SK-N-SH treated with all-trans-retinoic acid at 6 μM for 48 hours (cell line): ENCODE results near the gene NDUFAF2.

Experiments
- ATAC-seq: fragments of 200-7000 bp; cut with Tn5 transposase; 3 replicates; pipeline ENCODE4 v1.9.1; 2020; ENCODE audit warnings: mild to moderate bottlenecking, moderate library complexity
- ARNTL ChIP-seq: fragments of 450-650 bp; formaldehyde crosslinking; IDR thresholded peaks from 2 replicates; pipeline ENCODE4 v1.5.0; 2020; ENCODE audit warnings: low read depth, mild to moderate bottlenecking, moderate library complexity, borderline replicate concordance
- BACH2 ChIP-seq: fragments of 250-450 bp; sonication (Bioruptor Pico); IDR thresholded peaks from 2 replicates; pipeline ENCODE4 v1.9.0; 2021; ENCODE audit warnings: mild to moderate bottlenecking, borderline replicate concordance
- CREB5 ChIP-seq: fragments of 250-450 bp; sonication (Bioruptor Pico); IDR thresholded peaks from 2 replicates; pipeline ENCODE4 v1.5.1; 2020; ENCODE audit warnings: low read depth, mild to moderate bottlenecking, moderate library complexity
- CSDC2 ChIP-seq: fragments of 250-450 bp; sonication (Bioruptor Pico); IDR thresholded peaks from 2 replicates; pipeline ENCODE4 v1.5.0; 2020; ENCODE audit warnings: mild to moderate bottlenecking, moderate library complexity
- CSRNP3 ChIP-seq: fragments of 250-450 bp; sonication (Bioruptor Pico); IDR thresholded peaks from 2 replicates; pipeline ENCODE4 v1.5.1; 2021; ENCODE audit warnings: mild to moderate bottlenecking, moderate library complexity
- ESRRG ChIP-seq: fragments of 250-450 bp; sonication (Bioruptor Pico); IDR thresholded peaks from 2 replicates; pipeline ENCODE4 v1.6.1; 2021; ENCODE audit warnings: mild to moderate bottlenecking
- GLIS3 ChIP-seq: fragments of 250-450 bp; sonication (Bioruptor Pico); IDR thresholded peaks from 2 replicates; pipeline ENCODE4 v1.5.0; 2020; ENCODE audit warnings: mild to moderate bottlenecking, moderate library complexity
- ISL1 ChIP-seq: fragments of 250-450 bp; sonication (Bioruptor Pico); IDR thresholded peaks from 2 replicates; pipeline ENCODE4 v2.1.2; 2022; ENCODE audit warnings: mild to moderate bottlenecking, moderate library complexity
- OSR1 ChIP-seq: fragments of 250-450 bp; sonication (Bioruptor Pico); IDR thresholded peaks from 2 replicates; pipeline ENCODE4 v1.8.0; 2022; ENCODE audit warnings: moderate library complexity, mild to moderate bottlenecking, inconsistent platforms
- PATZ1 ChIP-seq: fragments of 250-450 bp; sonication (Bioruptor Pico); IDR thresholded peaks from 2 replicates; pipeline ENCODE4 v1.8.0; 2020; ENCODE audit warnings: mild to moderate bottlenecking, moderate library complexity, borderline replicate concordance
- PPARA ChIP-seq: fragments of 250-450 bp; sonication (Bioruptor Pico); IDR thresholded peaks from 2 replicates; pipeline ENCODE4 v1.5.0; 2020; ENCODE audit warnings: mild to moderate bottlenecking, borderline replicate concordance
- SNAI2 ChIP-seq: fragments of 250-450 bp; sonication (Bioruptor Pico); IDR thresholded peaks from 2 replicates; pipeline ENCODE4 v1.5.0; 2020; ENCODE audit warnings: mild to moderate bottlenecking, moderate library complexity
- TCF4 ChIP-seq: fragments of 250-450 bp; sonication (Bioruptor Pico); IDR thresholded peaks from 2 replicates; pipeline ENCODE4 v1.8.0; 2021; ENCODE audit warnings: mild to moderate bottlenecking, moderate library complexity, borderline replicate concordance
- TOX ChIP-seq: fragments of 250-450 bp; sonication (Bioruptor Pico); IDR thresholded peaks from 2 replicates; pipeline ENCODE4 v1.8.0; 2021; ENCODE audit warnings: mild to moderate bottlenecking, moderate library complexity, borderline replicate concordance
- TSHZ2 ChIP-seq: fragments of 250-450 bp; sonication (Bioruptor Pico); IDR thresholded peaks from 2 replicates; pipeline ENCODE4 v1.5.0; 2020; ENCODE audit warnings: mild to moderate bottlenecking, moderate library complexity
- ZC3H10 ChIP-seq: fragments of 250-450 bp; sonication (Bioruptor Pico); IDR thresholded peaks from 2 replicates; pipeline ENCODE4 v1.5.1; 2021; ENCODE audit warnings: mild to moderate bottlenecking, moderate library complexity
- ZFP3 ChIP-seq: fragments of 250-450 bp; sonication (Bioruptor Pico); IDR thresholded peaks from 2 replicates; pipeline ENCODE4 v1.5.0; 2020; ENCODE audit warnings: mild to moderate bottlenecking, moderate library complexity
- ZFP30 ChIP-seq: fragments of 450-650 bp; formaldehyde crosslinking; IDR thresholded peaks from 2 replicates; pipeline ENCODE4 v1.5.0; 2022; ENCODE audit warnings: mild to moderate bottlenecking, moderate library complexity
- ZNF70 ChIP-seq: fragments of 450-650 bp; formaldehyde crosslinking; IDR thresholded peaks from 2 replicates; pipeline ENCODE4 v1.5.0; 2020; ENCODE audit warnings: mild to moderate bottlenecking, moderate library complexity
- ZNF8 ChIP-seq: fragments of 450-650 bp; formaldehyde crosslinking; IDR thresholded peaks from 2 replicates; pipeline ENCODE4 v1.5.0; 2020; ENCODE audit warnings: mild to moderate bottlenecking, moderate library complexity

Gene NDUFAF2

GRCh38 chr5:61082516-61083280 is 137.7 kb downstream of the NDUFAF2 start:
- peak; percentile 47 for ATAC-seq
- TF ChIP-seq GLIS3 (CRISPR knock-in tag) (no peak), TOX (peak; percentile 15; the same call in 1 of the 2 replicates), ZNF8 (CRISPR knock-in tag) (peak; percentile 74; the same call in 1 of the 2 replicates), ZC3H10 (0 out of 2 replicates have a peak, but pooled peaks have one; percentile 6)
- TF ChIP-seq, all 23 proteins: peak for 3

- ATAC-seq, result no peak
Measured at GRCh38 chr5:61084658-61085057, 139.7 kb downstream of the NDUFAF2 start.

GRCh38 chr5:61085885-61086284 is 140.9 kb downstream of the NDUFAF2 start:
- no peak for ATAC-seq
- no peak for TF ChIP-seq ZFP30 (CRISPR knock-in tag)
- no peak for TF ChIP-seq ESRRG
- TF ChIP-seq ZNF8 (CRISPR knock-in tag), result no peak
- no peak for TF ChIP-seq CSDC2 (CRISPR knock-in tag)
- TF ChIP-seq PPARA, result no peak
- TF ChIP-seq PATZ1 (CRISPR knock-in tag), result no peak
- no peak for TF ChIP-seq TCF4 (CRISPR knock-in tag)
- TF ChIP-seq CSRNP3 (CRISPR knock-in tag), result no peak
- TF ChIP-seq TSHZ2 (CRISPR knock-in tag), result no peak
- no peak for TF ChIP-seq CREB5
- no peak for TF ChIP-seq ISL1 (CRISPR knock-in tag)
- TF ChIP-seq BACH2, result no peak
- no peak for TF ChIP-seq TOX
- no peak for TF ChIP-seq SNAI2 (CRISPR knock-in tag)
- TF ChIP-seq ARNTL (CRISPR knock-in tag), result no peak
- no peak for TF ChIP-seq OSR1 (CRISPR knock-in tag)

More at GRCh38 chr5:61084658-61085057, 139.7 kb downstream of the NDUFAF2 start:
- TF ChIP-seq ZFP3 (CRISPR knock-in tag) (no peak), GLIS3 (CRISPR knock-in tag) (no peak), ISL1 (CRISPR knock-in tag) (no peak), TOX (no peak), ZFP30 (CRISPR knock-in tag) (no peak), CSRNP3 (CRISPR knock-in tag) (no peak), TCF4 (CRISPR knock-in tag) (no peak), ZNF70 (CRISPR knock-in tag) (no peak), ARNTL (CRISPR knock-in tag) (no peak), OSR1 (CRISPR knock-in tag) (no peak)
- TF ChIP-seq, all 23 proteins: peak for 0
